ENCODE results near the gene WIPF2.

WIPF2 gene

GRCh38 chr17:40309949-40310510, 90.9 kb downstream of the WIPF2 start:
- H3F3A ChIP-seq (ENCODE audit: insufficient read depth): no peaks in the 10 kb centered on the region
- H3K4me3 ChIP-seq (ENCODE audit: insufficient read depth, low read length, poor library complexity, severe bottlenecking): no peak overlapping the region

GRCh38 chr17:40310882-40311391, 91.8 kb downstream of the WIPF2 start:
- Histone ChIP-seq H3K4me3 (ENCODE audit: insufficient read depth, low read length, poor library complexity, severe bottlenecking) (no peak overlapping the region), H3K27me3 (ENCODE audit: low read length) (no peaks in the 10 kb centered on the region), H3K9me3 (ENCODE audit: insufficient read depth, low read length) (no peaks in the 10 kb centered on the region), H3K36me3 (ENCODE audit: low read length) (no peaks in the 10 kb centered on the region), H3K9ac (ENCODE audit: low read length) (no peak overlapping the region), H3K79me2 (ENCODE audit: insufficient read depth, low read length) (no peaks in the 10 kb centered on the region), H2AFZ (ENCODE audit: low read depth, low read length, severe bottlenecking) (no peak overlapping the region), H4K20me1 (ENCODE audit: low read depth, low read length) (no peaks in the 10 kb centered on the region), H3K4me2 (ENCODE audit: low read depth, low read length, poor library complexity, severe bottlenecking) (no peak overlapping the region), H3K27ac (ENCODE audit: low read depth, low read length) (no peak overlapping the region), H3K9me2 (replicated peaks; ENCODE audit: insufficient read depth, low read length) (no peaks in the 10 kb centered on the region), H3F3A (ENCODE audit: insufficient read depth) (no peaks in the 10 kb centered on the region)
- no peak for TF ChIP-seq EZH2phosphoT487 (conservative IDR thresholded peaks at IDR 0.05; ENCODE audit: low read length)
- no peak for TF ChIP-seq CTCF (IDR thresholded peaks at IDR 0.05; ENCODE audit: insufficient read depth, low read length, poor library complexity, severe bottlenecking)

More at GRCh38 chr17:40309949-40310510, 90.9 kb downstream of the WIPF2 start:
- H3K27me3 ChIP-seq (ENCODE audit: low read length): no peaks in the 10 kb centered on the region
- TF ChIP-seq CTCF (IDR thresholded peaks at IDR 0.05; ENCODE audit: insufficient read depth, low read length, poor library complexity, severe bottlenecking) (no peak), EZH2phosphoT487 (conservative IDR thresholded peaks at IDR 0.05; ENCODE audit: low read length) (no peak)
- no peaks in the 10 kb centered on the region for H3K79me2 ChIP-seq (ENCODE audit: insufficient read depth, low read length)
- H2AFZ ChIP-seq (ENCODE audit: low read depth, low read length, severe bottlenecking): no peak overlapping the region
- H3K9me2 ChIP-seq (replicated peaks; ENCODE audit: insufficient read depth, low read length): no peaks in the 10 kb centered on the region
- H3K9ac ChIP-seq (ENCODE audit: low read length): no peak overlapping the region
- H3K9me3 ChIP-seq (ENCODE audit: insufficient read depth, low read length): no peaks in the 10 kb centered on the region
- no peaks in the 10 kb centered on the region for H3K36me3 ChIP-seq (ENCODE audit: low read length)
- no peaks in the 10 kb centered on the region for H4K20me1 ChIP-seq (ENCODE audit: low read depth, low read length)
- H3K27ac ChIP-seq (ENCODE audit: low read depth, low read length): no peak overlapping the region
- H3K4me2 ChIP-seq (ENCODE audit: low read depth, low read length, poor library complexity, severe bottlenecking): no peak overlapping the region

- no peak overlapping the region for H3K27ac ChIP-seq (ENCODE audit: low read depth, low read length)
- H3K9ac ChIP-seq (ENCODE audit: low read length): no peak overlapping the region
- no peak overlapping the region for H3K4me2 ChIP-seq (ENCODE audit: low read depth, low read length, poor library complexity, severe bottlenecking)
- H3K27me3 ChIP-seq (ENCODE audit: low read length): no peaks in the 10 kb centered on the region
- no peaks in the 10 kb centered on the region for H3K36me3 ChIP-seq (ENCODE audit: low read length)
- H2AFZ ChIP-seq (ENCODE audit: low read depth, low read length, severe bottlenecking): no peak overlapping the region
- H3K9me3 ChIP-seq (ENCODE audit: insufficient read depth, low read length): no peaks in the 10 kb centered on the region
- TF ChIP-seq EZH2phosphoT487 (conservative IDR thresholded peaks at IDR 0.05; ENCODE audit: low read length) (no peak), CTCF (IDR thresholded peaks at IDR 0.05; ENCODE audit: insufficient read depth, low read length, poor library complexity, severe bottlenecking) (no peak)
- no peaks in the 10 kb centered on the region for H3K9me2 ChIP-seq (replicated peaks; ENCODE audit: insufficient read depth, low read length)
- H3K4me3 ChIP-seq (ENCODE audit: insufficient read depth, low read length, poor library complexity, severe bottlenecking): no peak overlapping the region
- H3F3A ChIP-seq (ENCODE audit: insufficient read depth): no peaks in the 10 kb centered on the region
- H3K79me2 ChIP-seq (ENCODE audit: insufficient read depth, low read length): no peaks in the 10 kb centered on the region
- H4K20me1 ChIP-seq (ENCODE audit: low read depth, low read length): no peaks in the 10 kb centered on the region
Observed at GRCh38 chr17:40311575-40311974, 92.5 kb downstream of the WIPF2 start.
